ENCODE measurements around the gene KLHL17. TPM values are rescaled to one million over a fixed set of nuclear protein-coding genes. Genes with fewer than 3 reads are reported as not detected.

KLHL17 gene
- total and polyA plus RNA-seq, 9 of the 15 experiments (the other 6 are each of a cell fraction or from before 2014, with no cell fraction given): 0.14 to 84.8 (median 13.0) TPM

- no peak for TF ChIP-seq BMI1 (IDR thresholded peaks at IDR 0.05; ENCODE audit: low read length)
- no peak for TF ChIP-seq ZFP91 (CRISPR knock-in tag; IDR thresholded peaks at IDR 0.05)
- TF ChIP-seq TARDBP (IDR thresholded peaks at IDR 0.05): no peak
- peak; percentile 90; the same call in 1 of the 2 replicates for TF ChIP-seq ZBTB7A (IDR thresholded peaks at IDR 0.05; ENCODE audit: borderline replicate concordance, control insufficient read depth, low read depth, low read length)
- no peak for TF ChIP-seq ATF1 (CRISPR knock-in tag; IDR thresholded peaks at IDR 0.05)
- TF ChIP-seq ATF1 (tag; IDR thresholded peaks at IDR 0.05): 0 out of 2 replicates have a peak, but pooled peaks have one; percentile 27
- TF ChIP-seq ZNF212 (CRISPR knock-in tag; IDR thresholded peaks at IDR 0.05): no peak
- peak; percentile 97 for TF ChIP-seq NEUROD1 (IDR thresholded peaks at IDR 0.05; ENCODE audit: borderline replicate concordance, low read depth, low read length, partially characterized antibody)
- TF ChIP-seq CTBP1 (IDR thresholded peaks at IDR 0.05; ENCODE audit: borderline replicate concordance): peak; percentile 92
- peak; percentile 81 to 82; a peak in 3 of 4 replicates for TF ChIP-seq UBTF (IDR thresholded peaks at IDR 0.05; ENCODE audit: borderline replicate concordance in 1 of 2, low read depth in 2 of 2, low read length in 2 of 2)
- TF ChIP-seq STAT5B (CRISPR knock-in tag; IDR thresholded peaks at IDR 0.05): no peak
- no peak for TF ChIP-seq LCOR (CRISPR knock-in tag; IDR thresholded peaks at IDR 0.05)
- no peak for TF ChIP-seq NCOA6 (IDR thresholded peaks at IDR 0.05)
- peak; percentile 95 for TF ChIP-seq RB1 (IDR thresholded peaks at IDR 0.05; ENCODE audit: low read depth)
- TF ChIP-seq VEZF1 (CRISPR knock-in tag; IDR thresholded peaks at IDR 0.05): peak; percentile 84
- no peak for TF ChIP-seq SREBF2 (CRISPR knock-in tag; IDR thresholded peaks at IDR 0.05)
- TF ChIP-seq ZNF239 (CRISPR knock-in tag; IDR thresholded peaks at IDR 0.05): no peak
- peak; percentile 52 for TF ChIP-seq HCFC1 (IDR thresholded peaks at IDR 0.05; ENCODE audit: low read depth, low read length)
- TF ChIP-seq ZNF740 (CRISPR knock-in tag; IDR thresholded peaks at IDR 0.05): 0 out of 2 replicates have a peak, but pooled peaks have one; percentile 46
- TF ChIP-seq ZNF740 (tag; IDR thresholded peaks at IDR 0.05): no peak
- TF ChIP-seq TBL1XR1 (IDR thresholded peaks at IDR 0.05; ENCODE audit: low read length in 2 of 2): peak in 1 of 2 experiments; percentile 53; a peak in 1 of 4 replicates
- peak; percentile 72 to 91; a peak in 2 of 4 replicates for TF ChIP-seq SIN3A (IDR thresholded peaks at IDR 0.05; ENCODE audit: borderline replicate concordance in 2 of 2, control insufficient read depth in 1 of 2, low read depth in 2 of 2, low read length in 2 of 2)
These were observed 37.0 kb upstream of the KLHL17 start, which contains the start of gene SAMD11 (continued) for GRCh38 chr1:923131-923990.
